ENCODE measurements around the gene ZCCHC14.

ZCCHC14 gene

DNA sequence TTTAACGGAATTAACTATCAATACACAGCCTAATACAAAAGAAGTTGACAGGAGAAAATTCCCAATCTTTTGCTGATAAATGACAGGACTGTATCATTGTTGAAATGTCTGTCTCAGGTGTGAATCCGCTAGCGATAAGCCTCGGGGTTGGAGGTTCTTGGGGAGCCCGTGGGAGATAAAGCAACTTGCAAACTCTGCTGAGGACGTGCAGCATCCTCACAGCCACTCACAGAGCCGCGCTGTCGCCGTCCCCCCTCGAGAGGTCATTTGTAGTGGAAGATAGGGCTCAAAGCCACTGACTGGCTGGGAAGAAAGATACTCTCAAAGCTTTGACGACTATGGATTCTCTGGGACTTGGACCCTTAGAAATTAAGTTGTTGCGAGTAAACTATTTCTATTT lies 83.7 kb downstream of the ZCCHC14 start:
- H3K27me3 ChIP-seq (ENCODE audit: insufficient read depth, low read length): no peaks in the 10 kb centered on the region
- peaks cover 86% of the 10 kb centered on the region for H3K36me3 ChIP-seq (ENCODE audit: insufficient read depth, low read depth, low read length)
- no peaks in the 10 kb centered on the region for H3K4me1 ChIP-seq (ENCODE audit: insufficient read depth, low read length)

DNA sequence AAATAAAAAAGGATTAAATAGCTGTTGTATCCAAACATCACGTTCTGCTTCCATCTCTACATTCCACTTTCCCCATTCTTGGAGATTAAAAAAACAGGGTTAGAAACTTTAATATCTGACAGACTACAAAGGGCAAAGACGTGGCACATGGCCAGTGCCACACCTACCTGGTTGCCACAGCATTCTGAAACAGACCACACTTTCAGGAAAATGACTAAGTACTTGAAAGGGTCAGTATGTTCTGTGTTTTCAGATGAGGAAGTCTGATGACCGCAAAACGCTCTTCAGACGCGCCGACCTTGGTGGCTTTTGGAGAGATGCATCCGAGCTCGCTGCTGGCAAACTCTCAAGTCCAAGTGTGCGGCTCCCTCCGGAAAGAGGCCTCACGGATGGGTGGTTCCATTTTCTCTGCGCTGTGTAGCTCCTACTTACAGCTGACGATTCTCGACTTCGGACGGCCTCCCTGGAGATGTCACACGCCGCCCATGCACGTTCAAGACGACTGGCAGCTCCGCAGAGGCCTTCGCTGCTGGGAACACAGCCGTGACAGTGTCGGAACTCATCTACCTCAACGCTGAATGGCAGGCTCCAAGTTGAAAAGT lies 85.2 kb downstream of the ZCCHC14 start:
- Histone ChIP-seq H3K9ac (ENCODE audit: low read depth, low read length) (no peak overlapping the region), H3K4me1 (ENCODE audit: insufficient read depth, low read length) (no peaks in the 10 kb centered on the region), H3K27ac (ENCODE audit: low read length) (no peak overlapping the region), H3K27me3 (ENCODE audit: insufficient read depth, low read length) (no peaks in the 10 kb centered on the region), H3K9me3 (ENCODE audit: insufficient read depth, low read depth, low read length) (no peaks in the 10 kb centered on the region), H3K36me3 (ENCODE audit: insufficient read depth, low read depth, low read length) (peaks cover 86% of the 10 kb centered on the region), H3K4me3 (ENCODE audit: low read length) (no peak overlapping the region)

More for the DNA sequence above, 83.7 kb downstream of the ZCCHC14 start:
- no peak overlapping the region for H3K4me3 ChIP-seq (ENCODE audit: low read length)
- H3K27ac ChIP-seq (ENCODE audit: low read length): no peak overlapping the region
- no peaks in the 10 kb centered on the region for H3K9me3 ChIP-seq (ENCODE audit: insufficient read depth, low read depth, low read length)
- H3K9ac ChIP-seq (ENCODE audit: low read depth, low read length): no peak overlapping the region

DNA sequence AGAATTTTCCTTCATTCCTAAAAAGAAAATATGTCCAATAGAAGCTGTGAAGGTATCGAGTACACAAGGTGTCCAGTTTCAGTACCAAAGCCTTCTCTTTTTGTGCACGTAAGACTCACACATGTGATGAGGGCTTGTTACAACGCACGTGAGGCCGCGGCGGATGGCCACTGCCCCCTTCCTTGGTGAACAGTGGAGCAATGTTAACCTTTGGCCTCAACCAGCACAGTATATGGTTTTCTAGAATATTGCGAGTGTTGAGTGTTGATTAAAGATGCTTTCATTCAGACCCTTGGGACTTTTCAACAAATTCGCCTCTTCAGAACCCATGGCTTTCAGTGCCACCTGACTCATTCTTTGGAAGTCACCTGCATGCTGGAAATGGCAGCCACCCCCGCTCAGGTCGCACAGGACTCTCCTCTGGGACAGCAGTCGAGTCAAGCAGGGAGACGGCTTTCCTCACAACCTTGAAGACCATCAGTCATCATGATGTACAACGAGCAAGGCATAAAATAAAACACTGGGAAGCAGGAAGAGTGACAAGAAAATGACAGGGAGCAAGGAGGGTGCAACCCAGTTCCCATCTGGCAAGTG lies 86.2 kb downstream of the ZCCHC14 start:
- no peak overlapping the region for H3K9ac ChIP-seq (ENCODE audit: low read depth, low read length)
- H3K27ac ChIP-seq (ENCODE audit: low read length): no peak overlapping the region
- H3K4me1 ChIP-seq (ENCODE audit: insufficient read depth, low read length): no peaks in the 10 kb centered on the region
- no peaks in the 10 kb centered on the region for H3K27me3 ChIP-seq (ENCODE audit: insufficient read depth, low read length)
- no peak overlapping the region for H3K4me3 ChIP-seq (ENCODE audit: low read length)
- no peaks in the 10 kb centered on the region for H3K9me3 ChIP-seq (ENCODE audit: insufficient read depth, low read depth, low read length)
- H3K36me3 ChIP-seq (ENCODE audit: insufficient read depth, low read depth, low read length): peaks cover 81% of the 10 kb centered on the region

DNA sequence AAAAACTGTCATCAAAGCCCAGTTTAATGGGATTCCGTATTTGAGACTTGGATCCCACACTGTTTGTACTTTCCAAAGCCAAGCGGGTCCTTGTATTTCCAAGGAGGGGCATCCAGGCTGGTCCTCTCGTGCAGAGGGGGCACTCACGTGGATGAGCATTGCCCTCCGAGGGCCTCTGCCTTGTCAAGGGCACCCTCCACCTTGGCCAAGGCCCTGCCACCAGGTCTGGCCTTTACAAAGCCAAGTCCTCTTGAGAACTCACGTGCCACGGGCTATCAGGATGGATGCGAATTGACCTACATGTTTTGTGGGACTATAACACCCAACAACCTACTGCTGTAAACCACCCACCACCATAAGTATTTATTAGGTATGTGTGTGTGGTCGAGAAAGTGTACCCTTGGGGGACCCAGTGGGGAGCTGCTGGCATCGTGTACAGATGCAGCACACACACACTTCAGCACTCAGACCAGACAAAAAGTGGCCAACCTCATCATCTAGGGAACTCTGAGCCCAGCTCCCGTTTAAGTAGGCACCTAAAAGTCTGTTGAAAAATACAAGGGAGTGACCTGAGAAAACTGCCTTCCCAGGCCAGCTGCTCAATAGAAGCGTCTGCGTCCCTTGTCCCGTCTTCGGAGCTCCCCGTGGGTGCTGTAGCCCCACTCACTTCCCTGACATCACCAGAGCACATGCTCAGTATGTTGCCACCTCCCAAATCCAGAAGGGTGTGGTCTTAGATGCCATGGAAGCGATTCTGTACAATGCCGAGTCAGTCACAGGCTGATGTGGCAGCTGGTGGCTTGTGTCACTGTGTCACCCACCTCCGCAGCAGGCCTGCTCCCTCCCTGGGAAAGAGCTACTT lies 87.8 kb downstream of the ZCCHC14 start:
- Histone ChIP-seq H3K36me3 (ENCODE audit: insufficient read depth, low read depth, low read length) (peaks cover 79% of the 10 kb centered on the region), H3K9me3 (ENCODE audit: insufficient read depth, low read depth, low read length) (no peaks in the 10 kb centered on the region)

DNA sequence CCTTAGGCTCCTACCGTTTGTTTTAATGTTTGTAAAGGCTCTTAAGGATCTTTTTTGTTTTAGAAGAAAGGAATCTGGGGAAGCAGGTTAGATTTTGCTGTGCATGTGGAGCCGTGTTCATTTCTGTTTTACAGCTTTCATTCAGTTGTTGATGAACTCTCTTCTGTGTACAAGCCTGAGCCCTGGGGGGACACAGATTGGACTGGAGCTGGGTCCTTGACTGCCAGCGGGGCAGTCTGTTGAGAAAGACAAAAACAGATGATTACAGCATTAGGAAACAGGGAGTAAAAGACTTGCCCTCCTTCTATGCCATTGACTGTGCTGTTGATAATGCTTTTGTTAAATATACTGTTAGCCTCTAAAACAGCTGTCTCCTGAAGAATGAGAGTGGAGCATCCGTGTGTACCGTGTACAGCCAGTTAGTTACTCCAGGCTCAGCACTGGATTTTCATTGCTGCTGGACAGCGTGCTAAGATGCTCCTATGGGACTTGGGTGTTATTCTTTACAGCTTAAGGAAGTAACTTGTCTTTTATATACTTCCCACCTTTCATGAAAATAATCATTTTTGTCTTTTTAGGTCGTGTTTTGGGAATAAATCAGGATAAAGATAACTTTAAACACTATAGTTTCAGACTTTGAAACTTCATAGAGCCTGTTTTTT lies 97.5 kb downstream of the ZCCHC14 start:
- H3K27ac ChIP-seq (ENCODE audit: low read length): no peak overlapping the region
- no peaks in the 10 kb centered on the region for H3K9me3 ChIP-seq (ENCODE audit: insufficient read depth, low read depth, low read length)
- H3K9ac ChIP-seq (ENCODE audit: low read depth, low read length): no peak overlapping the region
- H3K36me3 ChIP-seq (ENCODE audit: insufficient read depth, low read depth, low read length): peaks cover 18% of the 10 kb centered on the region
- no peaks in the 10 kb centered on the region; the same call in 1 of the 2 replicates for H3K4me1 ChIP-seq (ENCODE audit: insufficient read depth, low read length)
- no peak overlapping the region for H3K4me3 ChIP-seq (ENCODE audit: low read length)
- H3K27me3 ChIP-seq (ENCODE audit: insufficient read depth, low read length): peaks cover 7% of the 10 kb centered on the region; the same call in 1 of the 2 replicates

More for the DNA sequence above, 87.8 kb downstream of the ZCCHC14 start:
- Histone ChIP-seq H3K4me1 (ENCODE audit: insufficient read depth, low read length) (no peaks in the 10 kb centered on the region), H3K27ac (ENCODE audit: low read length) (no peak overlapping the region), H3K9ac (ENCODE audit: low read depth, low read length) (no peak overlapping the region), H3K27me3 (ENCODE audit: insufficient read depth, low read length) (no peaks in the 10 kb centered on the region), H3K4me3 (ENCODE audit: low read length) (no peak overlapping the region)

DNA sequence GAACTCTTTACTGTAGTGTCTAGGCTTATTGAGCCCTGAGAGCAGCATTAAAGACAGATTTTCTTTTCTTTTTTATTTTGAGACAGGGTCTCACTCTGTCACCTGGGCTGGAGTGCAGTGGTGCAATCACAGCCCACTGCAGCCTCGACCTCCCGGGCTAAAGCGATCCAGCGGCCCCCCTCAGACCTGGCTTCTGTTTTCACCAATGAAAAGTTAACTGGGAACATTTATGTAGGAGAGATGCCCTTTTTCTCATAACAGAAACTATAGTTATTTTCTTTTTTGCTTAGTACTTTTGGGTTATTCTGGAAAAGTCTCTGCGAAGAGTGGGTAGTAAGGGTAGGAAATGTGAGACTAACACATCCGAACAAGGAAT lies 99.2 kb downstream of the ZCCHC14 start:
- no peak overlapping the region for H3K27ac ChIP-seq (ENCODE audit: low read length)
- H3K9ac ChIP-seq (ENCODE audit: low read depth, low read length): no peak overlapping the region; the same call in 1 of the 2 replicates

DNA sequence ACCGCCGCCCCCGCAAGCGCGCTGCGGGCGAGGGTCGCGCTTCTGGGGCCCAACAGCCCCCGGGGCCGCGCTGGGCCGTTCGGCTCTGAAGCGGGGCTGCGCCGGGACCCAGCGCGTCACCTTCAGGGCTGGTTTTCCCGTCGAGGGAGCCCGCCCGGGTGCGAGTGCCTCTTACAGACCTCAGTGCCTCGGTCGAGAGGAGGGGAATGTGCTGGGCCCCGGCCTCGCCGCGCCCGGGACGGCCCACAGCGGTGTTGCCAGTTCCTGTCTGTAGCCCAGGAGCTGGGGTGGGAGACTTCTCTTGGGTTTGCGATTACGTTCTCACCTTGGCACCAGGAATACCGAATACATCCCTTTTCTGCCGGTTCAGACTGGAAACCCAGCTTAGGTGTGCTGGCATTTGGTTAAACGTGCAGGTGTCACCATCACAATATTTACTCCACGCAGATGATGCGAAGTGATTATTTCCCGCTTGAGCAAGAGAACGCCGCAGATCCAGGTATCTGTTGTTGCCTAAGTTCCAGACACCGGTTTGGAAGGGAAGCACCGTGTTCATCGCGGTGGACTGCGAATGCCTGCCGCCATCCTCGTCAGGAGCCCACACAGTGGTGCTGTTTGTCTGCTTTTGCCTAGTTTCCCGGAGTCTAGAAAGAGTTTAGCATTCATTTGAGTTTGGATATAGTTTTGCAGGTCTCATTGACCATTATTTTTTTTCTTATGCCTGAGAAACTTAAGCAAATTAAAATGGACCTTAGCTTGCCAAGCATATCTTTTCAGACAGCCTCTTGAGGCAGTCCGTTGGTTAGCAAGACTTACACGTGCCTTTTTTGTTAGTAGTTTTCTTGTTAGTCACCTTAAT lies 99.8 kb downstream of the ZCCHC14 start:
- H3K4me1 ChIP-seq (ENCODE audit: insufficient read depth, low read length): peaks cover under 1% of the 10 kb centered on the region
- no peak overlapping the region for H3K27ac ChIP-seq (ENCODE audit: low read length)
- peak overlapping the region; percentile 98 for H3K4me3 ChIP-seq (ENCODE audit: low read length)
- peaks cover 7% of the 10 kb centered on the region; the same call in 1 of the 2 replicates for H3K27me3 ChIP-seq (ENCODE audit: insufficient read depth, low read length)
- H3K36me3 ChIP-seq (ENCODE audit: insufficient read depth, low read depth, low read length): peaks cover 5% of the 10 kb centered on the region; the same call in 1 of the 2 replicates
- H3K9ac ChIP-seq (ENCODE audit: low read depth, low read length): peak overlapping the region; percentile 81
- no peaks in the 10 kb centered on the region for H3K9me3 ChIP-seq (ENCODE audit: insufficient read depth, low read depth, low read length)

More for the DNA sequence above, 99.2 kb downstream of the ZCCHC14 start:
- H3K27me3 ChIP-seq (ENCODE audit: insufficient read depth, low read length): peaks cover 7% of the 10 kb centered on the region; the same call in 1 of the 2 replicates
- H3K36me3 ChIP-seq (ENCODE audit: insufficient read depth, low read depth, low read length): peaks cover 9% of the 10 kb centered on the region
- no peaks in the 10 kb centered on the region for H3K9me3 ChIP-seq (ENCODE audit: insufficient read depth, low read depth, low read length)
- H3K4me1 ChIP-seq (ENCODE audit: insufficient read depth, low read length): no peaks in the 10 kb centered on the region; the same call in 1 of the 2 replicates
- peak overlapping the region; percentile 98 for H3K4me3 ChIP-seq (ENCODE audit: low read length)

DNA sequence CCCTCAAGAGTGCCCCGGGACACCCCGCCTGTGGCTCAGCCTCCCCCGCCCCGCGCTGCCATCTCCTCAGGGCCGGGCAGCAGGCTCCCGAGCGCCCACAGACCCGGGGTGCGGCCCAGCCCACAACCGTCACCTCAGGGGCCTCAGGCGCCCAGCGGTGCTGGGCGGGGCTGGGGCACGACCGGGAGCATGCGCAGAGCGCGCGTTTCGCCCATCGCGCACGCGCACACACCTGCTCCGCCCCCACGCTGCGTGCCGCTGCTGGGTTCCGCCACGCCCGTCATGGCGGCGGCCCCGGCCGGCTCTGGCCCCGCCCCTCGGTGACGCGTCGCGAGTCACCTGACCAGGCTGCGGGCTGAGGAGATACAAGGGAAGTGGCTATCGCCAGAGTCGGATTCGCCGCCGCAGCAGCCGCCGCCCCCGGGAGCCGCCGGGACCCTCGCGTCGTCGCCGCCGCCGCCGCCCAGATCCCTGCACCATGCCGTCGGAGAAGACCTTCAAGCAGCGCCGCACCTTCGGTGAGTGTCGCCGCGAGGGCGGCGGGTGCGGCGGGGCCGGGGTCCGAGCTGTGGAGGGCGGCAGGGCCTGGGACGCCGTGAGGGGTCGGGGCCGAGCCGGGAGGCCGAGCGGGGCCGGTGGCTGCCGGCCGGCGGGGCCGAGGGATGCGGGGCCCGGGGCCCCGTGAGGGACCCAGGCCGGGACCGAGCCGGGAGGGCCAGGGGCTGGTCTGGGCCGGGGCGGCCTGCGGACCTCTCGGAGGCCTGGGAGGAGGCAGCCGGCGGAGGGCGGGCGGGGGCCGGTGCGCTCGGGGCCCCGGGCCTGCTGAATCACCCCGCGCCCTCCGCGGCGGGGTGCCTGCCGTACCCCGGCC lies 100.6 kb downstream of the ZCCHC14 start, which contains the start of gene MAP1LC3B:
Gene MAP1LC3B, plus strand, starts transcription at position 387 of the 871 bp plus-strand sequence. Its CDS starts 92 bp downstream, at position 479.
- H3K27me3 ChIP-seq (ENCODE audit: insufficient read depth, low read length): peaks cover 7% of the 10 kb centered on the region; the same call in 1 of the 2 replicates
- peak within 1 kb of the TSS; percentile 74 for H3K27ac ChIP-seq (ENCODE audit: low read length)
- peak within 1 kb of the TSS; percentile 98 for H3K4me3 ChIP-seq (ENCODE audit: low read length)
- H3K36me3 ChIP-seq (ENCODE audit: insufficient read depth, low read depth, low read length): peaks cover 5% of the 10 kb centered on the region; the same call in 1 of the 2 replicates
- H3K9ac ChIP-seq (ENCODE audit: low read depth, low read length): peak within 1 kb of the TSS; percentile 81
- H3K9me3 ChIP-seq (ENCODE audit: insufficient read depth, low read depth, low read length): no peaks in the 10 kb centered on the region
- H3K4me1 ChIP-seq (ENCODE audit: insufficient read depth, low read length): peaks cover 5% of the 10 kb centered on the region

DNA sequence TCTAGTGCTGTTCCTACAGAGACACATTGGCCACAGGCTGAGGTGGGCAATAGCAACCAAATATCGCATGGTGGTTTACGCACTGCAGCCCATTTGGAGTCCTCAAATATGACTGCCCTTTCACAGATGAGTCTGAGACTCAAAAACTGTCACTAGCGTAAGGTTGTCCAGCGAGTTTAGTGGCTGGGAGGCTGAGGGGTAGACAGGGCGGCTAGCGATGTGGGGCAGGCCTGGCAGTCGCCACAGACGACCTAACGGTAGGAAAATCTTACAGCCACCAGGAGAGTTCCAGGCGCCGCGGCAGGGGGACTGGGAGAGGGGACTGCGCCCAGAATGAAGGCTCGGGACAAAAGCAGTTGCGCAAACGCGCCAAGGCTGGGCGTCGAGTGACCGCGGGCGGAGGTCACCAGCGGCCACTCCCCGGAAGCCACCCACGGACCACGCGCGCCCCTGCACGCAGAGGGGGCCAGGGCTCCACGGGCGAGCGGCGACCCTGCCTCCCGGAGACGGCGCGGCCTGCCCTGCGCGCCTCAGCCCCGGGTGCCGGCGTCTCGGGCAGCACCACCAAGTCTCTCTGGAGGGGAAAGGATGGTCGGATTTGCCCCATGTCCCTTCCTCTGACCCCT lies 101.4 kb downstream of the ZCCHC14 start:
- Histone ChIP-seq H3K36me3 (ENCODE audit: insufficient read depth, low read depth, low read length) (peaks cover 5% of the 10 kb centered on the region; the same call in 1 of the 2 replicates), H3K4me1 (ENCODE audit: insufficient read depth, low read length) (peaks cover 5% of the 10 kb centered on the region), H3K27ac (ENCODE audit: low read length) (peak overlapping the region; percentile 74), H3K4me3 (ENCODE audit: low read length) (peak overlapping the region; percentile 80), H3K27me3 (ENCODE audit: insufficient read depth, low read length) (peaks cover 7% of the 10 kb centered on the region; the same call in 1 of the 2 replicates), H3K9ac (ENCODE audit: low read depth, low read length) (peak overlapping the region; percentile 70; the same call in 1 of the 2 replicates), H3K9me3 (ENCODE audit: insufficient read depth, low read depth, low read length) (no peaks in the 10 kb centered on the region)

Data from iPS-20b (cell line).